Endometrial microvascular endothelial cells (primary cell): ENCODE measurements around the gene RPL13. TPM values are rescaled to one million over a fixed set of nuclear protein-coding genes. Genes with fewer than 3 reads are reported as not detected.

Experiments
- in situ Hi-C: cut with HindIII; loops from 2 replicates; pipeline ENCODE4 v1.10.0; 2017; ENCODE audit warnings: low sequenced_read_pairs, low pct_unique_long_range_greater_than_20kb; ENCODE audit errors: inconsistent ontology term
- total RNA-seq: library from RNA; depleted of rRNA; stranded (reverse); fragments of >200 nt; gene quantifications from one replicate; pipeline ENCODE4 v1.2.3, GENCODE V29; 2015; ENCODE audit errors: inconsistent ontology term

The RPL13 gene
- total RNA-seq, 1 donor from 2014 or later = 4,119 TPM

GRCh38 chr16:89588413-89589109 lies 28.1 kb downstream of the RPL13 start:
- in situ Hi-C loops = no loop called here

GRCh38 chr16:89589241-89589926 lies 28.9 kb downstream of the RPL13 start:
- in situ Hi-C loops = no loop called here

- in situ Hi-C loops = no loop called here
These were observed 33.4 kb downstream of the RPL13 start for GRCh38 chr16:89593841-89594240.

- in situ Hi-C loops = no loop called here
These were observed 35.0 kb downstream of the RPL13 start for GRCh38 chr16:89595330-89596060.

- in situ Hi-C loops = no loop called here
These were observed 35.7 kb downstream of the RPL13 start for GRCh38 chr16:89596061-89596689.

- in situ Hi-C loops = no loop called here
These were observed 36.6 kb downstream of the RPL13 start for GRCh38 chr16:89596957-89597649.

- in situ Hi-C loops = no loop called here
These were observed 37.7 kb downstream of the RPL13 start for GRCh38 chr16:89598199-89598598.

- in situ Hi-C loops = no loop called here
These were observed 39.0 kb downstream of the RPL13 start for GRCh38 chr16:89599451-89599858.

- in situ Hi-C loops = no loop called here
These were observed 39.4 kb downstream of the RPL13 start for GRCh38 chr16:89599902-89600301.

GRCh38 chr16:89600427-89600826 lies 39.9 kb downstream of the RPL13 start:
- in situ Hi-C loops = no loop called here

GRCh38 chr16:89600956-89601355 lies 40.5 kb downstream of the RPL13 start:
- in situ Hi-C loops = no loop called here

GRCh38 chr16:89601906-89602272 lies 41.4 kb downstream of the RPL13 start:
- in situ Hi-C loops = no loop called here

GRCh38 chr16:89602273-89602951 lies 41.9 kb downstream of the RPL13 start:
- in situ Hi-C loops = no loop called here

- in situ Hi-C loops = no loop called here
These were observed 42.6 kb downstream of the RPL13 start for GRCh38 chr16:89602952-89603590.

- in situ Hi-C loops = no loop called here
These were observed 44.3 kb downstream of the RPL13 start for GRCh38 chr16:89604764-89605163.

GRCh38 chr16:89605186-89605970 lies 44.9 kb downstream of the RPL13 start:
- in situ Hi-C loops = no loop called here

- in situ Hi-C loops = no loop called here
These were observed 45.5 kb downstream of the RPL13 start for GRCh38 chr16:89606006-89606405.
